SU-DHL-6 (cell line): Measurements from ENCODE around the gene CPVL.

Source experiments
- CTCF ChIP-seq: fragments of 200-600 bp; sonication (generic); IDR thresholded peaks from one replicate; pipeline ENCODE4 v1.5.1; 2017; ENCODE audit warnings: antibody characterized with exemption, mild to moderate bottlenecking, low read length, moderate library complexity; ENCODE audit not compliant: insufficient read depth, poor library complexity, severe bottlenecking
- EZH2phosphoT487 ChIP-seq: fragments of 200-600 bp; sonication (generic), shearing (Covaris generic); conservative IDR thresholded peaks from 2 replicates; pipeline ENCODE4 v1.6.1; 2018; ENCODE audit warnings: mild to moderate bottlenecking, antibody characterized with exemption, low read length, moderate library complexity, mixed read lengths

DNA sequence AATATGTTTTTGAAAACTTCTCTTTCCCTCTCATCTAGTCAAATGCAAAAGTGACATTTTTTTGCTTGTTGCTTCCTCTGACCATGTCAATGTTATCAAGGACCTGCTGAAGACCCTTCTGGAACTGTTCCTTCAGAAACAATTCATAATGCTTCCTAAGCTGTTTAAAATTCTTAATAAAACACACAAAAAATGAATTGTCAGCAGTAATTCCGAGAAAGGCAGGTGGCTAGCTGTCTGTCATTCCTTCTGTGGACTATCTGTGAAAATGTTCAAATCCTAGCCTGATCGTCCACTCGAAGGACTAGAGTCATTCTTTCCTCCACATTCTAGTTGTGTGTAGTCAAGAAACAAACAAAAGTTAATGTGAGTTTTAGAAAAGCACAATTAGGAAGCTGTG, 131.6 kb downstream of the CPVL start:
- no peak for TF ChIP-seq CTCF
- no peak for TF ChIP-seq EZH2phosphoT487
